Transverse colon (tissue), 3 donors: ENCODE results near the gene SEC16A.

ENCODE experiments used
- EP300 ChIP-seq: sonication (generic); formaldehyde crosslinking; IDR thresholded peaks from one replicate; pipeline ENCODE4 v1.6.1; 2017; ENCODE audit warnings: antibody characterized with exemption, low read depth
- POLR2A ChIP-seq: fragments of 450-650 bp; IDR thresholded peaks from one replicate; pipeline ENCODE4 v1.6.1; 2016; ENCODE audit warnings: antibody characterized with exemption, mild to moderate bottlenecking, moderate library complexity
- TF ChIP-seq, protein P1 (sequence below), 5 experiments: fragments of 200-600 bp in 3 of 5; fragments of 450-650 bp in 2 of 5; sonication (generic) in 3 of 5; IDR thresholded peaks; 1 replicate in 2 of 5; 2 replicates in 3 of 5; pipeline ENCODE4 v1.5.1; 2016 to 2017; ENCODE audit warnings: antibody characterized with exemption in 5 of 5, inconsistent platforms in 3 of 5, mild to moderate bottlenecking in 2 of 5, moderate library complexity in 1 of 5

DNA sequence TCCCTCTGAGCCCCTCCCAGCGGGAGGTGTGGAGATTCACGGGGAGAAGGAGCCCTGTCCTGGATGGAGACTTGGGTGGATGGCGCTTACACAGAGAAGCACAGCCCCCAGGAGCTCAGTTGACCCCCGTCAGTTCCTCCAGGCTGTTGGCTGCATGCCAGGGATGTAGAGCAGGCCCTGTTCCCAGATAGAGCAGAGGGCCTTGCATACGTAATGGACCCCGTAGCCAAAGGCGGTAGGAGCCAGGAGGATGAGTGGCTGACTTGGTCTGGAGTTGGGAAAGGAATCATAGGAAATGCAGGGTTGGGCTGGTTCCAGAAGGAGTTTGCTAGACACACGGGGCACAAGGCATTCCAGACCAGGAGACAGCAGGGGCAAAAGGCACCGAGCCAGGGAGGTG, 69.9 kb downstream of the SEC16A start:
- TF ChIP-seq, protein P1, sequence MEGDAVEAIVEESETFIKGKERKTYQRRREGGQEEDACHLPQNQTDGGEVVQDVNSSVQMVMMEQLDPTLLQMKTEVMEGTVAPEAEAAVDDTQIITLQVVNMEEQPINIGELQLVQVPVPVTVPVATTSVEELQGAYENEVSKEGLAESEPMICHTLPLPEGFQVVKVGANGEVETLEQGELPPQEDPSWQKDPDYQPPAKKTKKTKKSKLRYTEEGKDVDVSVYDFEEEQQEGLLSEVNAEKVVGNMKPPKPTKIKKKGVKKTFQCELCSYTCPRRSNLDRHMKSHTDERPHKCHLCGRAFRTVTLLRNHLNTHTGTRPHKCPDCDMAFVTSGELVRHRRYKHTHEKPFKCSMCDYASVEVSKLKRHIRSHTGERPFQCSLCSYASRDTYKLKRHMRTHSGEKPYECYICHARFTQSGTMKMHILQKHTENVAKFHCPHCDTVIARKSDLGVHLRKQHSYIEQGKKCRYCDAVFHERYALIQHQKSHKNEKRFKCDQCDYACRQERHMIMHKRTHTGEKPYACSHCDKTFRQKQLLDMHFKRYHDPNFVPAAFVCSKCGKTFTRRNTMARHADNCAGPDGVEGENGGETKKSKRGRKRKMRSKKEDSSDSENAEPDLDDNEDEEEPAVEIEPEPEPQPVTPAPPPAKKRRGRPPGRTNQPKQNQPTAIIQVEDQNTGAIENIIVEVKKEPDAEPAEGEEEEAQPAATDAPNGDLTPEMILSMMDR (IDR thresholded peaks at IDR 0.05), result no peak
- no peak for TF ChIP-seq EP300
- TF ChIP-seq POLR2A, result no peak
